A673 (cell line): ENCODE measurements around the gene TMEM14C. TPM values are rescaled to one million over a fixed set of nuclear protein-coding genes. Genes with fewer than 3 reads are reported as not detected.
A peak's percentile ranks its signal among the peaks of the same experiment; 100 is the strongest.
"Not testable (repeated sequence)": the region's sequence is repeated elsewhere in the genome, so short reads cannot be mapped to it uniquely, and the experiment has no call there.

ENCODE experiments used
- BruUV-seq: library from RNA; stranded (reverse); fragments of 400-500 nt; replicated peaks from 2 replicates; lab custom pipeline; 2021; lab: Mats Ljungman, UMichigan
- CTCF ChIA-PET: fragments of 300-600 bp; sonication (Branson Sonifier 250); formaldehyde crosslinking; loops from one replicate; lab custom pipeline; 2022; ENCODE audit warnings: antibody characterized with exemption; lab: Charles Lee
- POLR2A ChIA-PET: fragments of 300-600 bp; sonication (Branson Sonifier 250); formaldehyde crosslinking; loops from one replicate; lab custom pipeline; 2022; ENCODE audit warnings: antibody characterized with exemption; ENCODE audit not compliant: low non-redundant PET; lab: Charles Lee
- DNase-seq: peaks from one replicate; pipeline ENCODE4 v3.0.0-alpha.2; 2015; ENCODE audit warnings: low spot score
- H3K27ac ChIP-seq: fragments of 200-600 bp; sonication (generic); 2 replicates; pipeline ENCODE4 v1.5.1; 2016; ENCODE audit warnings: mixed run types, low read depth, mild to moderate bottlenecking, mixed read lengths, antibody characterized with exemption, low read length; ENCODE audit not compliant: poor library complexity, severe bottlenecking
- H3K27me3 ChIP-seq: fragments of 200-600 bp; sonication (generic); replicated peaks from 2 replicates; pipeline ENCODE4 v1.6.1; 2017; ENCODE audit warnings: mixed run types, low read depth, mild to moderate bottlenecking, mixed read lengths, antibody characterized with exemption, low read length; ENCODE audit not compliant: insufficient read depth, poor library complexity
- H3K36me3 ChIP-seq: fragments of 200-600 bp; sonication (generic); 2 replicates; pipeline ENCODE4 v1.6.1; 2016; ENCODE audit warnings: mixed run types, mild to moderate bottlenecking, mixed read lengths, antibody characterized with exemption, low read length; ENCODE audit not compliant: insufficient read depth, poor library complexity, severe bottlenecking
- H3K4me1 ChIP-seq: fragments of 200-600 bp; sonication (generic); 2 replicates; pipeline ENCODE4 v1.6.1; 2017; ENCODE audit warnings: mixed run types, mild to moderate bottlenecking, mixed read lengths, antibody characterized with exemption, low read length; ENCODE audit not compliant: insufficient read depth, poor library complexity, severe bottlenecking
- H3K4me3 ChIP-seq: fragments of 200-600 bp; sonication (generic); 2 replicates; pipeline ENCODE4 v1.5.1; 2016; ENCODE audit warnings: low read depth, mixed run types, mild to moderate bottlenecking, mixed read lengths, low read length; ENCODE audit not compliant: poor library complexity, severe bottlenecking
- H3K9me3 ChIP-seq: fragments of 200-600 bp; sonication (generic); 2 replicates; pipeline ENCODE4 v1.6.1; 2016; ENCODE audit warnings: mixed run types, low read depth, mild to moderate bottlenecking, mixed read lengths, antibody characterized with exemption, low read length; ENCODE audit not compliant: poor library complexity, severe bottlenecking
- EZH2 ChIP-seq: fragments of 200-600 bp; sonication (generic); IDR thresholded peaks from 2 replicates; pipeline ENCODE4 v1.6.1; 2017; ENCODE audit warnings: borderline replicate concordance, low read depth, mild to moderate bottlenecking, mixed read lengths, antibody characterized with exemption, low read length; ENCODE audit not compliant: poor library complexity, severe bottlenecking
- intact Hi-C: fragments of 100-400 bp; cut with micrococcal nuclease; formaldehyde crosslinking; loops from one replicate; pipeline ENCODE4 v1.10.0; 2022; ENCODE audit not compliant: unreplicated experiment
- total RNA-seq: library from RNA; stranded (reverse); gene quantifications from 2 replicates; pipeline ENCODE4 v1.2.3, GENCODE V29; 2021
- TF ChIP-seq, protein P1 (sequence below): fragments of 300-800, 200-600 bp; sonication (generic); conservative IDR thresholded peaks from 2 replicates; pipeline ENCODE4 v1.5.1; 2017; ENCODE audit warnings: low read depth, mild to moderate bottlenecking, antibody characterized with exemption, low read length, moderate library complexity, mixed read lengths

TMEM14C gene
- total RNA-seq, 1 experiment from 2014 or later = 68.3 TPM

DNA sequence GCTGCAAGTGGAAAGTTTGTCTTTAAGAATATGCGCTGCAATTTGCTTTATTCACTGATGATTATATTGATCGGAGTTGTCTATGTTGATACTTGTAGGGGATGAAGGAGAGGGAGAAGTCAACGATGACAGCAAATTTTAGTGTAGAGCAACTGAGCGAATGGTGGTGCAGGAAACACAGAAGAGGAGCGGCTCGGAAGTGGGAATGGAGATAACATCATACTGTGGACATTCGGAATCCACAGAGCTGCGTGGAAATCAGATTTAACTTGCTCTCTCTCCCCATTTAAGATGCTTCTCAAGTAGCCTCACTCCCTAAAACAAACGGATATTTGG lies 24.0 kb downstream of the TMEM14C start:
- Histone ChIP-seq H3K4me1 (peaks cover 8% of the 10 kb centered on the region), H3K27ac (peak overlapping the region; percentile 91), H3K27me3 (no peaks in the 10 kb centered on the region), H3K9me3 (no peaks in the 10 kb centered on the region), H3K4me3 (peak overlapping the region; percentile 89), H3K36me3 (peaks cover 12% of the 10 kb centered on the region)
- TSS peak; percentile 70 for BruUV-seq
- TF ChIP-seq, protein P1, sequence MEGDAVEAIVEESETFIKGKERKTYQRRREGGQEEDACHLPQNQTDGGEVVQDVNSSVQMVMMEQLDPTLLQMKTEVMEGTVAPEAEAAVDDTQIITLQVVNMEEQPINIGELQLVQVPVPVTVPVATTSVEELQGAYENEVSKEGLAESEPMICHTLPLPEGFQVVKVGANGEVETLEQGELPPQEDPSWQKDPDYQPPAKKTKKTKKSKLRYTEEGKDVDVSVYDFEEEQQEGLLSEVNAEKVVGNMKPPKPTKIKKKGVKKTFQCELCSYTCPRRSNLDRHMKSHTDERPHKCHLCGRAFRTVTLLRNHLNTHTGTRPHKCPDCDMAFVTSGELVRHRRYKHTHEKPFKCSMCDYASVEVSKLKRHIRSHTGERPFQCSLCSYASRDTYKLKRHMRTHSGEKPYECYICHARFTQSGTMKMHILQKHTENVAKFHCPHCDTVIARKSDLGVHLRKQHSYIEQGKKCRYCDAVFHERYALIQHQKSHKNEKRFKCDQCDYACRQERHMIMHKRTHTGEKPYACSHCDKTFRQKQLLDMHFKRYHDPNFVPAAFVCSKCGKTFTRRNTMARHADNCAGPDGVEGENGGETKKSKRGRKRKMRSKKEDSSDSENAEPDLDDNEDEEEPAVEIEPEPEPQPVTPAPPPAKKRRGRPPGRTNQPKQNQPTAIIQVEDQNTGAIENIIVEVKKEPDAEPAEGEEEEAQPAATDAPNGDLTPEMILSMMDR = no peak
- TF ChIP-seq EZH2 = no peak
- ChIA-PET CTCF (no interaction called here), POLR2A (no interaction called here)
- intact Hi-C loops = loop anchor here (2.0 kb wide), 1 partner anchor 24 kb away; the partner anchor contains the start of gene TMEM14C
- no peak for DNase-seq

DNA sequence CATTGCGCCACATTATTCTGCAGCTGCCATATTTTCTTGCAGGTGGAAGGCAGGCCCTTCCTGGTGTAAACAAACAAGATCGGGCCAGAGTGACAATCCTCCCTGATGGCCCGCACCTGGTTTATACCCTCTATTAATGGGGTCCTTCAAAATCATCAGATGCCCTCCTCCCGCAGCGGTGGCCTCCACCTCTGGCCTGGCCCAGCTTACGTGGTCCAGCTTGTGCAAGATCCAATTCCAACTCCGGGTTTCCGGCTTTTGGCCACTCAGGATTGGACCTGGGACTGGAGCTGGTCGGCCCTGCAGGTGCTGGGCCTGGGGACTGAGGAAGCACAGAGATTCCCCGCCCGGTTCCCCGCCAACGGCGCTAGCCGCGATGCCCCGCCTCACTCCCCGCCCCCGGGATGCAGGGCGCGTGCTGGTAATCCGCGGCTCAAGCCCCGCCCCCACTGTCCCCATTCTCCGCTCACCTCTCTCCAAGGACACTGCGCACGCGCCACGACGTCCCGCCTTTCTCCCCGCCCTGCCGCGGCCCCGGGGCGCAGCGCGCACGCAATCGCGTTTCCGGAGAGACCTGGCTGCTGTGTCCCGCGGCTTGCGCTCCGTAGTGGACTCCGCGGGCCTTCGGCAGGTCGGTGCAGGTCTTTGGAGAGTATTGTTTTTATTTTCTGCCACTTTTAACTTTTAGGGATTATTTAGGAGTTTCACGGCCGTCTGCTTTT lies 24.5 kb downstream of the TMEM14C start, which contains the start of gene TMEM14B:
Gene TMEM14B, plus strand, starts transcription at position 555 of the 722 bp plus-strand sequence. CDS start 1,441 bp downstream, outside the sequence.
- intact Hi-C loops = loop anchor here (2.0 kb wide), 1 partner anchor 25 kb away; the partner anchor contains the start of gene TMEM14C
- ChIA-PET POLR2A (no interaction called here), CTCF (interaction anchor here (0.7 kb wide), 1 partner anchor 17 kb away, joined by 8 read pairs; no protein-coding TSS in a partner anchor)

DNA sequence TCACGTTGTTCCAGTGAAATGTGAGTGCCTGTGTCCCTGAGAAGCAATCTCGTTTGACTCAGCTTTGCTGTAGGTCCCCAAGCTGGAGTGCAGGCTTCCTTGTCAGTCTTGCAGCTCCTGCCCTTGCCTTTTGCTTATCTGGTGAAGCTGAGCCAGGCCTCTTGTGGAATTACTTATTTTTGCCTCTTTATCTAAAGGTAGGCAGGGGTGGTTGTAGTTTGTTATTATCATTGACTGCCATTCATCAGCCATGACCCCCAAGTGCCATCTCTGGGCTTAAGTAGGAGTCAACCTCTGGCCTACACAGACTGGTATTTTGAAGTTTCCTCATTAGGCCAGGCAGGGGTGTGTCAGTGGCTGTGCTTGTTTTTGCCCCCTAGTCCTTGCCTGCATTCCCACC lies 26.9 kb downstream of the TMEM14C start:
- Histone ChIP-seq H3K36me3 (peaks cover 22% of the 10 kb centered on the region), H3K4me3 (no peak overlapping the region), H3K9me3 (no peaks in the 10 kb centered on the region), H3K27ac (no peak overlapping the region), H3K27me3 (no peaks in the 10 kb centered on the region), H3K4me1 (peaks cover 8% of the 10 kb centered on the region)
- ChIA-PET CTCF (no interaction called here), POLR2A (no interaction called here)
- no TSS peak for BruUV-seq
- DNase-seq = no peak
- TF ChIP-seq, protein P1 = no peak
- no peak for TF ChIP-seq EZH2
- intact Hi-C loops = no loop called here

More for the DNA sequence above, 24.5 kb downstream of the TMEM14C start, which contains the start of gene TMEM14B:
- no peak for TF ChIP-seq EZH2
- TF ChIP-seq, protein P1 = no peak
- Histone ChIP-seq H3K4me1 (peaks cover 8% of the 10 kb centered on the region), H3K36me3 (peaks cover 14% of the 10 kb centered on the region), H3K4me3 (peak within 1 kb of the TSS; percentile 89), H3K27ac (peak within 1 kb of the TSS; percentile 91), H3K27me3 (no peaks in the 10 kb centered on the region), H3K9me3 (no peaks in the 10 kb centered on the region)
- DNase-seq = peak; percentile 98
- no TSS peak for BruUV-seq

DNA sequence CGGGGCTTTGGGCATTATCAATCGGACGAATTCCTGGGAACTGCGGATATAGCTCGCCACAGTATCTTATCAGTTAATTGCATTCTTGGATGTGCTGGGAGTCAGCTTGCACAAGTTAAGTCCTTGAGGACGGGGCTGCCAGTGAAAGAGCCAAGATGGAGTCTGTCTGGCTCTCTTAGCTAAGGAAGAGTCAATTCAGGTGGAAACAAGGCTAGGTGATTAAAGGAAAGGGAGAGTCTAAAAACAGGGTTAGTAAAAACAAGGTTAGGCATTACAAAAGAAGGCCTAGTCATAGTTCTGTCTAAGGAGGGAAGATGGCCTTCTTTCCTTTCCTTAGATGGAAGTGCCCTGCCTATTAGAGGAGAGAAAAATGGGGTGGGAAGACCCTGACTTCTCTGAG lies 27.7 kb downstream of the TMEM14C start:
- intact Hi-C loops, H3K9me3 ChIP-seq, H3K27ac ChIP-seq, POLR2A ChIA-PET, BruUV-seq, H3K4me1 ChIP-seq, H3K4me3 ChIP-seq, DNase-seq, CTCF ChIA-PET, H3K27me3 ChIP-seq: not testable (repeated sequence)
- H3K36me3 ChIP-seq = peaks cover 30% of the 10 kb centered on the region

DNA sequence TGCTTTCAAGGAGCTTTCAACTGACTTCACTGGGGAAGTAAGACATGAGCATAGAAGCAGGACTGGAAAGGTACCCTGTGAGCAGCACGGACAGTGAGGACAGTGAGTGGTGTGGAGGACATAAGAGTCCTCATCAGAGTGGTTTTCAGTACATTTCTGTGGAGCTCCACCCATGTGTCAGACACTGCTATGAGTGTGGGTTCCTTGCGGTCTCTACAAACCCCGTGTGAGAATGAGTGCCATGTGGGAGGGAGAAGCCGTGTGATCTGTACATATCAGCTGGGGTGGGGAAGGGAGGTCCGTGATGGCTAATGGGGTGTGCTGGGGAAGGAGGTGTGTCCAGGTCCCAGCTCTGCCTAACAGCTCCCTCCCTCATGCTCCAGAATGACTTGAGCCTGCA lies 28.9 kb downstream of the TMEM14C start:
- H3K27ac ChIP-seq, CTCF ChIA-PET, BruUV-seq: not testable (repeated sequence)

More for the DNA sequence above, 28.9 kb downstream of the TMEM14C start:
- H3K4me1 ChIP-seq, H3K27me3 ChIP-seq, H3K9me3 ChIP-seq, H3K4me3 ChIP-seq, DNase-seq, intact Hi-C loops: not testable (repeated sequence)
- POLR2A ChIA-PET = interaction anchor here (0.6 kb wide), 1 partner anchor 60 kb away, joined by 3 read pairs; no protein-coding TSS in a partner anchor
- peaks cover 39% of the 10 kb centered on the region for H3K36me3 ChIP-seq
